ENCODE measurements around the gene SUMO4. TPM values are rescaled to one million over a fixed set of nuclear protein-coding genes. Genes with fewer than 3 reads are reported as not detected.

Gene SUMO4
- polyA plus RNA-seq, 2 of the 4 experiments (the other 2 are of a cell fraction) = 0.18 TPM; not detected in 1

GRCh38 chr6:149387779-149388512 lies 12.1 kb upstream of the SUMO4 start:
- Histone ChIP-seq H3K4me3 (no peak overlapping the region), H3K4me1 (peaks cover 4% of the 10 kb centered on the region; the same call in 1 of the 3 replicates), H3K27ac (no peak overlapping the region), H3K4me2 (no peak overlapping the region), H3K9me3 (peaks cover 11% of the 10 kb centered on the region)
- ChIA-PET POLR2A (no interaction called here), CTCF (interaction anchor here (1.3 kb wide), 1 partner anchor 360 kb away, joined by 3 read pairs; no protein-coding TSS in a partner anchor)
- FAIRE-seq (no peak), DNase-seq (ENCODE audit: low read depth in 1 of 2, low spot score in 1 of 2) (no peak), ATAC-seq (no peak)
- TF ChIP-seq NFE2L2 (conservative IDR thresholded peaks at IDR 0.05; ENCODE audit: low read length) (no peak), HOXB13 (CRISPR knock-in tag; IDR thresholded peaks at IDR 0.05; ENCODE audit: low read depth) (no peak), GATA3 (IDR thresholded peaks at IDR 0.05; ENCODE audit: borderline replicate concordance) (no peak), ZNF302 (CRISPR knock-in tag; IDR thresholded peaks at IDR 0.05) (no peak), CEBPB (IDR thresholded peaks at IDR 0.05) (no peak), HMGXB4 (CRISPR knock-in tag; IDR thresholded peaks at IDR 0.05; ENCODE audit: borderline replicate concordance) (no peak), EP300 (IDR thresholded peaks at IDR 0.05) (no peak), JUNB (IDR thresholded peaks at IDR 0.05) (no peak), NR3C1 (IDR thresholded peaks at IDR 0.05) (no peak), BCL3 (IDR thresholded peaks at IDR 0.05) (no peak), RNF2 (IDR thresholded peaks at IDR 0.05; ENCODE audit: borderline replicate concordance, low read depth) (no peak), TP53 (CRISPR knock-in tag; IDR thresholded peaks at IDR 0.05) (no peak), PHF8 (IDR thresholded peaks at IDR 0.05; ENCODE audit: borderline replicate concordance, low read depth) (no peak), PBX3 (IDR thresholded peaks at IDR 0.05) (no peak), MYC (IDR thresholded peaks at IDR 0.05; ENCODE audit: borderline replicate concordance, low read length) (no peak)
- 91% methylated on average over 1 of the region's 1 CpG for WGBS (ENCODE audit: missing lambda C conversion rate)

- H3K4me3 ChIP-seq = no peak overlapping the region
- peaks cover 11% of the 10 kb centered on the region for H3K9me3 ChIP-seq
- H3K27ac ChIP-seq = no peak overlapping the region
- no peak overlapping the region for H3K4me2 ChIP-seq
- DNase-seq (ENCODE audit: low read depth in 1 of 2, low spot score in 1 of 2) (no peak), FAIRE-seq (no peak), ATAC-seq (no peak)
- no peak for TF ChIP-seq PBX3 (IDR thresholded peaks at IDR 0.05)
- no peak for TF ChIP-seq SREBF2 (IDR thresholded peaks at IDR 0.05)
- WGBS (ENCODE audit: missing lambda C conversion rate) = 94% methylated on average over 3 of the region's 3 CpGs
- ChIA-PET CTCF (no interaction called here), POLR2A (no interaction called here)
- peaks cover 4% of the 10 kb centered on the region; the same call in 1 of the 3 replicates for H3K4me1 ChIP-seq
Measured at GRCh38 chr6:149389509-149390297, 10.4 kb upstream of the SUMO4 start.

Measured in A549 (cell line).